Activated T-cell treated with anti-CD3 and anti-CD28 coated beads, Interleukin-2, amount 50 U/mL, for 72 hours (primary cell): ENCODE data around the gene RUSF1. TPM values are rescaled to one million over a fixed set of nuclear protein-coding genes. Genes with fewer than 3 reads are reported as not detected.
"Not testable (repeated sequence)": the region's sequence is repeated elsewhere in the genome, so short reads cannot be mapped to it uniquely, and the experiment has no call there.

Source experiments
- ATAC-seq, 2 donors: fragments of 150-1000 bp; cut with Tn5 transposase; replicated peaks in 1 of 2; 2 replicates each; pipeline ENCODE4 v1.10.0; 2021; ENCODE audit warnings: moderate library complexity in 2 of 2, mild to moderate bottlenecking in 1 of 2
- DNase-seq, 2 donors: peaks; one replicate each; pipeline ENCODE4 v3.0.0; 2021 to 2022; ENCODE audit warnings: mixed read lengths in 1 of 2
- H3K27ac Mint-ChIP-seq: one replicate; pipeline ENCODE4 v1.8.0; 2022; ENCODE audit warnings: mild to moderate bottlenecking, moderate library complexity, mixed read lengths
- H3K27me3 Mint-ChIP-seq: one replicate; pipeline ENCODE4 v1.8.0; 2022; ENCODE audit warnings: low read depth, mixed read lengths
- H3K36me3 Mint-ChIP-seq, 2 donors: one replicate each; pipeline ENCODE4 v1.8.0; 2022; ENCODE audit warnings: mixed read lengths in 2 of 2, mild to moderate bottlenecking in 1 of 2; ENCODE audit not compliant: insufficient read depth in 2 of 2
- H3K4me1 Mint-ChIP-seq: one replicate; pipeline ENCODE4 v1.8.0; 2022; ENCODE audit warnings: low read depth, mixed read lengths
- H3K4me3 Mint-ChIP-seq, 2 donors: one replicate each; pipeline ENCODE4 v1.8.0; 2022; ENCODE audit warnings: mild to moderate bottlenecking in 2 of 2, mixed read lengths in 2 of 2, moderate library complexity in 2 of 2
- H3K9me3 Mint-ChIP-seq, 2 donors: one replicate each; pipeline ENCODE4 v1.8.0; 2022; ENCODE audit warnings: mixed read lengths in 2 of 2
- total RNA-seq, 2 donors: library from RNA; stranded (reverse); gene quantifications; one replicate each; pipeline ENCODE4 v1.2.3, GENCODE V29; 2022

RUSF1 gene
- total RNA-seq, 2 donors from 2014 or later, result 46.8 to 57.4 TPM

DNA sequence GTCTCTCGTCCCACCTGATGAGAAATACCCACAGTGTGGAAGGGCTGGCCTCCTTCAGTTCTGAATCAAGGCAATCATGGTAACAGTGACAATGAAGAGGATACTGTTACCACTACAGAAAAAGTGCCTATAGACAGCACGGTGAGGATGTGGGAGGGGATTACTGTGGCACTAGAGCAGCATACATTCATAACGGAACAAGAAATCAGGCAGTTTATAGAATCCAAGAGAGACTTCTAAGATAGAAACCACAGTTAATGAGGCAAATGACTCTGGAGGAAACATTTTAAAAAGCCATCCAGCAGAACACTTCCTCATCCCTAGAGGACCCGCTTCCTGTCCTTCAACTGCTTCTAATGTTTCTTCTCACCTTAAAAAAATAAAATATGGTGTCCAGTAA is 2.7 kb downstream of the RUSF1 start:
- DNase-seq (peak; percentile 31 to 37), ATAC-seq (peak; percentile 67 to 76)
- H3K4me1 Mint-ChIP-seq, result peaks cover 49% of the 10 kb centered on the region
- H3K27me3 Mint-ChIP-seq, result no peaks in the 10 kb centered on the region
- peaks cover 0 to 2% of the 10 kb centered on the region in 2 donors for H3K9me3 Mint-ChIP-seq
- H3K36me3 Mint-ChIP-seq, result peaks cover 2 to 7% of the 10 kb centered on the region in 2 donors
- peak overlapping the region in 1 of 2 donors; percentile 54 for H3K4me3 Mint-ChIP-seq
- peak overlapping the region; percentile 79 for H3K27ac Mint-ChIP-seq

DNA sequence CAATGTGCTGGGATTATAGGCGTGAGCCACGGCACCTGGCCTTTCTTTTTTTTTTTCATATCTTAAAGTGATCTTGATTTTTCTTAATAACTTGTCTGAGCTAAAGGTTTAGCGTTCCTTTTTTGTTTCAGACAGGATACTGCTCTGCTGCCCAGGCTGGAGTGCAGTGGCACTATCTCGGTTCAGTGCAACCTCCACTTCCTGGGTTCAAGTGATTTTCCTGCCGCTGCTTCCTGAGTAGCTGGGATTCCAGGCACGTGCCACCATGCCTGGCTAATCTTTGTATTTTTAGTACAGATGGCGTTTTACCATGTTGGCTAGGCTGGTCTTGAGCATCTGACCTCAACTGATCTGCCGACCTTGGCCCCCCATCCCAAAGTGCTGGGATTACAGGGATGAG is 4.0 kb downstream of the RUSF1 start:
- no peak overlapping the region for H3K4me3 Mint-ChIP-seq
- H3K4me1 Mint-ChIP-seq, result peaks cover 36% of the 10 kb centered on the region
- H3K27me3 Mint-ChIP-seq, result no peaks in the 10 kb centered on the region
- H3K36me3 Mint-ChIP-seq, result peaks cover 2 to 7% of the 10 kb centered on the region in 2 donors
- H3K27ac Mint-ChIP-seq, result no peak overlapping the region
- no peak for ATAC-seq
- DNase-seq, result no peak
- H3K9me3 Mint-ChIP-seq, result no peaks in the 10 kb centered on the region

GRCh38 chr16:31503555-31503954 is 4.6 kb downstream of the RUSF1 start:
- peaks cover 30% of the 10 kb centered on the region for H3K4me1 Mint-ChIP-seq
- not testable (repeated sequence) for H3K4me3 Mint-ChIP-seq, H3K27me3 Mint-ChIP-seq, DNase-seq, H3K9me3 Mint-ChIP-seq, H3K27ac Mint-ChIP-seq, H3K36me3 Mint-ChIP-seq, ATAC-seq

GRCh38 chr16:31502981-31503380 is 5.2 kb downstream of the RUSF1 start:
- H3K36me3 Mint-ChIP-seq, result peaks cover 2 to 3% of the 10 kb centered on the region in 2 donors
- no peak overlapping the region for H3K27ac Mint-ChIP-seq
- no peak for ATAC-seq
- no peaks in the 10 kb centered on the region for H3K9me3 Mint-ChIP-seq
- DNase-seq, result no peak
- no peaks in the 10 kb centered on the region for H3K27me3 Mint-ChIP-seq
- H3K4me3 Mint-ChIP-seq, result no peak overlapping the region
- peaks cover 28% of the 10 kb centered on the region for H3K4me1 Mint-ChIP-seq

GRCh38 chr16:31501966-31502348 is 6.2 kb downstream of the RUSF1 start:
- Mint-ChIP-seq H3K4me1 (peaks cover 21% of the 10 kb centered on the region), H3K27ac (no peak overlapping the region), H3K4me3 (no peak overlapping the region), H3K9me3 (no peaks in the 10 kb centered on the region), H3K36me3 (peaks cover 2 to 3% of the 10 kb centered on the region in 2 donors), H3K27me3 (no peaks in the 10 kb centered on the region)
- DNase-seq (no peak), ATAC-seq (no peak)

DNA sequence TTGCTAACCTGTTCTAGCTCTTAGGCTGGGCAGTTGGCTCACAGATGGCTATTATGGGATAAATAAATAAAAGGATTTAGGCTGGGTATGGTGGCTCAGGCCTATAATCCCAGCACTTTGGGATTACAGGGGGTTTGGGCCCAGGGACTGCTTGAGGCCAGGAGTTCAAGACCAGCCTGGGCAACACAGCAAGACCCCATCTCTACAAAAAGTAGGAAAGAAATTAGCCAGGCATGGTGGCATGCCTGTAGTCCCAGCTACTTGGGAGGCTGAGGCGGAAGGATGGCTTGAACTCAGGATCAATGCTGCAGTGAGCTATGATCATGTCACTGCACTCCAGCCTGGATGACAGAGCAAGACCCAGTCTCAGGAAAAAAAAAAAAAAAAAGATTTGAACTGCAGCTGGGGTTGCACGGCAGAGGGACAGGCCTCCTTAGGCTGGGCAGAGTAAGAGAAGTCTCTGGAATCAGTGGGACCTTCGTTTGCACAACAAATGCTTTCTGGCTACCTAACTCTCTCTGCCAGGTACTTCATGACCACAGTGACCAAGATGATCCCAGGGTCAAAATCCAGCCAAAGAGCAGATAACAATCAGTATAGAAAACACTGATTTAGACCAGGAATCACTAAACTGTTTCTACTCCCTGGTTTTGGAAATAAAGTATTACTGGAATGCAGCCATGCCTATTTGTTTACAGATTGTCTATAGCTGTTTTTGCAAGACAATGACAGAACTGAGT is 6.8 kb downstream of the RUSF1 start:
- Mint-ChIP-seq H3K27ac (no peak overlapping the region), H3K4me3 (no peak overlapping the region), H3K4me1 (peaks cover 16% of the 10 kb centered on the region), H3K9me3 (no peaks in the 10 kb centered on the region), H3K27me3 (no peaks in the 10 kb centered on the region), H3K36me3 (peaks cover 2 to 3% of the 10 kb centered on the region in 2 donors)
- DNase-seq, result no peak
- no peak for ATAC-seq

DNA sequence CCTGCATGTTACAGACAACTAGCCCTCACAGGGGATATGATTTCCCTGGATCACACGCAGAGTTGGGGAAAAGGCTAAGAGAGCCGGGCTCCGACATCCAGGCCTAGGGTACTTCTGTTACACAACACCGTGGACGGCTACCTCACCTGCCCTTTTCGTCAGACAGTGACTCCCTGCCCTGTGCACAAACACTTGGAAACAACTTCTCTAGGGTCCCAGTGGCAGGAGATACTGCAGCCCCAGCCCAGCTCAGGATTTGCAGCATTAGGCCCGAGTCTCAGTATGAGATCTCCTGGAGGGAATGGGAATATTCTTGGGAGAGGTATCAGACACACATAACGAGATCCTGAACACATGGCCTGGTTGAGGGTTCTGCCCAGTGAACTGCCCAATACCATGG is 8.3 kb downstream of the RUSF1 start:
- Mint-ChIP-seq H3K4me1 (peaks cover 1% of the 10 kb centered on the region), H3K4me3 (no peak overlapping the region), H3K27me3 (no peaks in the 10 kb centered on the region), H3K27ac (no peak overlapping the region), H3K36me3 (no peaks in the 10 kb centered on the region), H3K9me3 (no peaks in the 10 kb centered on the region)
- DNase-seq (no peak), ATAC-seq (no peak)

GRCh38 chr16:31498493-31498892 is 9.7 kb downstream of the RUSF1 start:
- Mint-ChIP-seq H3K27ac (no peak overlapping the region), H3K4me3 (no peak overlapping the region), H3K36me3 (no peaks in the 10 kb centered on the region), H3K9me3 (no peaks in the 10 kb centered on the region), H3K27me3 (no peaks in the 10 kb centered on the region), H3K4me1 (no peaks in the 10 kb centered on the region)
- no peak for ATAC-seq
- no peak for DNase-seq

DNA sequence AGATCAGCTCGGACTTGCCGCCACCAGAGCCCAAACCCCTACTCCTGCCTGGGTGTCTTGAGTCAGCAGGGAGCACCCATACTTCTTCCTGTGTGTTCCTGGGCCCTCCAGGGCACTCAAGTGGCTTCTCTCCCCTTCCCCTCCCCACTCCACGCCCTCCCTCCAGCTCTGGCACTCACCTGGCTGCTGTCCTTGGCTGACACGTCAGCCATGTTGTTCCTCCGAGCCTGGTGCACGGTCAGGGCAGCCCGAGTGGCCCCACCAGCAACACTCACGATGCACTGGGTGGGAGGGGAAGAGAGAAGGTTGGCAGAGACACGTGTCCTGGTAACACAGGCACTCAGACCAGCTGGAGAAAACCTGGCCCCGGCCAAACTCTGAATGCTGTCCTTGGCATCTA is 11.5 kb downstream of the RUSF1 start:
- Mint-ChIP-seq H3K36me3 (no peaks in the 10 kb centered on the region), H3K4me3 (no peak overlapping the region)
- DNase-seq, result no peak

DNA sequence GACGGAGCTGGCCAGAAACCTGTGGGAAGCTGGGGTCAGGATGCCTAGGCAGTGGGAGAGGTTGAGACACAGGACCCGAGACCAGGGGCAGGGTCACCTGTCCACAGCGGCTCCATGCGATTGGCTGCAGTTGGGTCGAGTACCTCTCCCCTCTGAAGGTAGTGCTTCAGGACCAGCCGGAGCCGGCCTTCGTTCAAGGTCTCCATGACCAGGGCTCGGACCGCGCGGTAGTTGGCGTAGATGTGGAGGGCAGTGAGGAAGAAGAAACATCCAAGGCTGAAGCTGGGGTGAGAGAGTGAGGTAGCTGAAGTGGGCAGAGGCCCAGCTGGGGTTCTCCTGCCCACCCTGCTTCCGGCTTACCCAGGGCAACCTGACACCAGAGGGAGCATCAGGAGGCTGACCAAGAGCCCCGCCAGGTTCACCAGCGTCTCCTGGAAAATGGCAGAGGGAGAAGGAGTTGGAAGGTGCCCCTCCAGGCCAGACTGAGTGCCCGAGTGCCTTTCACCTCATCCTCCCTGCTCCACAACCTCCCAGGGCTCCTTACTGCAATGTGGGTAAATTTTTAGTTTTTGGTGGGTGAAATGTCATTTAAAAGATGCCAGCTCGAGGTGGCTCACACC is 14.6 kb downstream of the RUSF1 start:
- no peak overlapping the region for H3K4me3 Mint-ChIP-seq
- no peaks in the 10 kb centered on the region for H3K4me1 Mint-ChIP-seq
- no peaks in the 10 kb centered on the region for H3K27me3 Mint-ChIP-seq
- DNase-seq (no peak), ATAC-seq (no peak)
- no peaks in the 10 kb centered on the region for H3K36me3 Mint-ChIP-seq
- no peak overlapping the region for H3K27ac Mint-ChIP-seq
- H3K9me3 Mint-ChIP-seq, result no peaks in the 10 kb centered on the region

More for the DNA sequence above, 11.5 kb downstream of the RUSF1 start:
- Mint-ChIP-seq H3K27ac (no peak overlapping the region), H3K9me3 (no peaks in the 10 kb centered on the region), H3K27me3 (no peaks in the 10 kb centered on the region), H3K4me1 (no peaks in the 10 kb centered on the region)
- ATAC-seq, result no peak

DNA sequence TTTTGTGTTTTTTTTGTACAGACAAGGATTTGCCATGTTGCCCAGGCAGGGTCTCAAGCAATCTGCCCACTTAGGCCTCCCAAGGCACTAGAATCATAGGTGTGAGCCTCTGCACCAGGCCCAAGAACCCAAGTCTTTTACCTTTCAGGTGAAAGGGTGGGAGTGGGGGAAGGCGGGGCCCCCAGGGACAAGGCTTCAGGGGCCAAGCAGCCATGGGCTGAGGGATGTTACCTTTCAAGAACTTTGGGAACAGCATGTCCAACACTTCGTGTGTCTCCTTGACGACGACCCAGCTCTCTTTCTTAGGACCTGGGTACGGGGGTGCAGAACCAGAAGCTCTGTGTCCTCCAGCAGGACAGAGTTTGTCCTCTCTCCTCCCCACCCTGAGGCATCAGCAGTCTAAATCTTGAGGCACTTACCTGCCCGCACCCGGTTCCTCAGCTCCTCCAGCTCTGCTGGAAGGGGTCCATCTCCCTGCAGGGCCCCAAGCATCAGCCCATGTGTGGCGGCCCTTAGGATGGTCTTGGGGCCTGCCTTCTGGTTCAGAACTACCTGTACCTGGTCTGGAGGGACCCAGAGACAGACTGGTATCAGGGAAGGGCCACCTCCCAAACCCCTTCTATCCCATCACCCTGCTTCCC is 16.3 kb downstream of the RUSF1 start:
- Mint-ChIP-seq H3K9me3 (no peaks in the 10 kb centered on the region), H3K27me3 (no peaks in the 10 kb centered on the region), H3K4me3 (no peak overlapping the region), H3K36me3 (no peaks in the 10 kb centered on the region), H3K27ac (no peak overlapping the region), H3K4me1 (no peaks in the 10 kb centered on the region)
- DNase-seq, result no peak
- no peak for ATAC-seq

DNA sequence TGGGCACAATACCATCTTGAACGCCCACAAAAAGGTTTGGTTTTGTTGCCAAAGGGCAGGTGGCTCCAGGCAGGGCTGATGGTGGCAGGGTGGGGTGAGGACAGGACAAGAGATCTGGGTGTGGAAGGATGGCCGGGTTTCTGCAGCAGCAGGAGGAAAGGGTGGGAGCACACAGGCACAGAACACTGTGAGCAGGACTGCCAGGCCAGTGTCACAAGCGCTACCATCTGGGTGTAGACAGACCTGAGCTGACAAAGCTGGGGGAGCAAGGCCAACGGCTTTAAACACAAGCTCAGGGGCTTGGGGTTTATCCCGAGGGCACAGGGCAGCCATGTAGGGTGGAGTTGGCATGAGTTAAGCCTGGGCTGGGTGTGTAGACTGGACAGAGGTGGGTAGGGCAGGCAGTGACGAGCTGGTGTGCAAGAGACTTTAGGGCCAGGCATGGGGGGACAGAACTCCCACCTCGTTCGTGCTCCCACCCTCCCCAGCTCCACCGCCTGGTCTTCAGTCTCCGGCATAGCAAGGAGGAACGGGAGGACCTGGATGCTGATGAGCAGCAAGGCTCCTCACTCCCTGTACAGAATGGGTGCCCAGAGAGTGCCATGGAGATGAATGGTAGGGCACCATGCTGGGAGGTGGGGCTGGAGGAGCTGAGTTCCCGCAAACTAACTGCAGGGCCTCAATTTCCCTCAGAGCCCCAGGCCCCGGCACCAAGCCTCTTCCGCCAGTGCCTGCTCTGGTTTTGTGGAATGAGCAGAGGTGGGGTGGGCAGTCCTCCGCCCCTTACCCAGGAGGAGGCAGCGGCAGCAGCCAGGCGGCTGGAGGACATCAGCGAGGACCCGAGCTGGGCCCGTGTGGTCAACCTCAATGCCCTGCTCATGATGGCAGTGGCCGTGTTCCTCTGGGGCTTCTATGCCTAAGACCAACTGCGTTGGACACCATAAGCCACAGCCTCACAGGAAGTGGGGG is 18.3 kb downstream of the RUSF1 start:
- Mint-ChIP-seq H3K9me3 (no peaks in the 10 kb centered on the region), H3K4me3 (peak overlapping the region in 1 of 2 donors; percentile 53), H3K4me1 (no peaks in the 10 kb centered on the region), H3K27me3 (no peaks in the 10 kb centered on the region), H3K36me3 (no peaks in the 10 kb centered on the region), H3K27ac (no peak overlapping the region)
- ATAC-seq, result no peak
- no peak for DNase-seq

GRCh38 chr16:31489298-31489564 is 19.0 kb downstream of the RUSF1 start:
- DNase-seq (no peak), ATAC-seq (no peak)
- Mint-ChIP-seq H3K4me1 (no peaks in the 10 kb centered on the region), H3K27ac (no peak overlapping the region), H3K36me3 (no peaks in the 10 kb centered on the region), H3K4me3 (peak overlapping the region; percentile 35 to 55), H3K9me3 (no peaks in the 10 kb centered on the region), H3K27me3 (no peaks in the 10 kb centered on the region)
